CD4-positive, alpha-beta memory T cell (primary cell): ENCODE measurements around the gene WARS2. TPM values are rescaled to one million over a fixed set of nuclear protein-coding genes. Genes with fewer than 3 reads are reported as not detected.

Source experiments
- CTCF ChIA-PET: fragments of 350-600 bp; sonication (Branson Sonifier 250); formaldehyde crosslinking; loops from one replicate; lab custom pipeline; 2021; ENCODE audit warnings: inconsistent platforms; ENCODE audit not compliant: partially characterized antibody; lab: Charles Lee
- POLR2A ChIA-PET: fragments of 350-600 bp; sonication (Branson Sonifier 250); formaldehyde crosslinking; loops from one replicate; lab custom pipeline; 2021; ENCODE audit not compliant: partially characterized antibody; lab: Charles Lee
- DNase-seq, 5 donors: peaks; one replicate each; pipeline versions ENCODE4 v3.0.0 to v3.0.0-alpha.2; 2020 to 2022; ENCODE audit warnings: mixed read lengths in 1 of 5
- H3K27ac ChIP-seq: one replicate; pipeline ENCODE4 v1.7.0; 2013; ENCODE audit warnings: low read depth, low read length
- H3K27me3 ChIP-seq: 2 replicates; pipeline ENCODE4 v1.7.0; 2013; ENCODE audit warnings: mild to moderate bottlenecking, low read length, moderate library complexity; ENCODE audit not compliant: insufficient read depth
- H3K36me3 ChIP-seq: 2 replicates; pipeline ENCODE4 v1.7.0; 2013; ENCODE audit warnings: mild to moderate bottlenecking, low read length, moderate library complexity; ENCODE audit not compliant: insufficient read depth
- H3K4me1 ChIP-seq: 2 replicates; pipeline ENCODE4 v1.7.0; 2013; ENCODE audit warnings: mild to moderate bottlenecking, low read length, moderate library complexity; ENCODE audit not compliant: insufficient read depth
- H3K4me3 ChIP-seq, 2 donors: one replicate each; pipeline ENCODE4 v1.7.0; 2013; ENCODE audit warnings: low read length in 2 of 2, mild to moderate bottlenecking in 1 of 2
- H3K9me3 ChIP-seq, 2 donors: one replicate each; pipeline ENCODE4 v1.7.0; 2013; ENCODE audit warnings: low read length in 2 of 2, control low read depth in 1 of 2; ENCODE audit not compliant: control insufficient read depth in 1 of 2
- H3K27ac Mint-ChIP-seq, 7 donors: one replicate each; pipeline ENCODE4 v1.8.0; 2020 to 2021; ENCODE audit warnings: mixed read lengths in 7 of 7, mild to moderate bottlenecking in 6 of 7, inconsistent platforms in 3 of 7, moderate library complexity in 3 of 7
- H3K27me3 Mint-ChIP-seq, 2 donors: one replicate each; pipeline ENCODE4 v1.8.0; 2020 to 2021; ENCODE audit warnings: mixed read lengths in 2 of 2
- H3K36me3 Mint-ChIP-seq, 2 donors: one replicate each; pipeline ENCODE4 v1.8.0; 2020 to 2021; ENCODE audit warnings: mixed read lengths in 2 of 2, inconsistent platforms in 1 of 2, mild to moderate bottlenecking in 1 of 2
- H3K4me1 Mint-ChIP-seq, 4 donors: one replicate each; pipeline ENCODE4 v1.8.0; 2020 to 2021; ENCODE audit warnings: mixed read lengths in 4 of 4, mild to moderate bottlenecking in 1 of 4
- H3K4me3 Mint-ChIP-seq, 8 donors: one replicate each; pipeline ENCODE4 v1.8.0; 2020 to 2021; ENCODE audit warnings: mixed read lengths in 8 of 8, mild to moderate bottlenecking in 7 of 8, moderate library complexity in 6 of 8, inconsistent platforms in 3 of 8
- H3K9me3 Mint-ChIP-seq, 8 donors: one replicate each; pipeline ENCODE4 v1.8.0; 2020 to 2021; ENCODE audit warnings: mixed read lengths in 8 of 8, mild to moderate bottlenecking in 5 of 8, inconsistent platforms in 3 of 8, moderate library complexity in 1 of 8
- intact Hi-C: fragments of 100-400 bp; cut with micrococcal nuclease; formaldehyde crosslinking; loops from one replicate; pipeline ENCODE4 v1.15.1; 2023
- polyA plus RNA-seq, 2 donors: library from polyadenylated mRNA; unstranded; fragments of 300-500 nt; fragmentation: Illumina TruSeq; gene quantifications; one replicate each; pipeline ENCODE4 v1.2.3, GENCODE V29; 2021
- total RNA-seq, 2 experiments: library from RNA; stranded (reverse); gene quantifications; one replicate each; pipeline ENCODE4 v1.2.3, GENCODE V29; 2021

WARS2 gene
- total and polyA plus RNA-seq, 4 experiments from 2014 or later: 6.9 to 12.4 (median 10.4) TPM

GRCh38 chr1:119112791-119113190 is 27.7 kb downstream of the WARS2 start:
- Mint-ChIP-seq H3K9me3 (peaks cover 0 to 22% (median 10%) of the 10 kb centered on the region in 8 donors), H3K27me3 (no peaks in the 10 kb centered on the region), H3K4me3 (no peak overlapping the region), H3K36me3 (peaks cover 24 to 45% of the 10 kb centered on the region in 2 donors), H3K27ac (no peak overlapping the region), H3K4me1 (peaks cover 0 to 3% (median 1%) of the 10 kb centered on the region in 4 donors)
- intact Hi-C loops: no loop called here
- no peak overlapping the region for H3K27ac ChIP-seq
- no peak for DNase-seq
- no peaks in the 10 kb centered on the region for H3K4me1 ChIP-seq
- no peak overlapping the region for H3K4me3 ChIP-seq
- H3K36me3 ChIP-seq: no peaks in the 10 kb centered on the region
- H3K9me3 ChIP-seq: no peaks in the 10 kb centered on the region
- ChIA-PET CTCF (no interaction called here), POLR2A (no interaction called here)
- no peaks in the 10 kb centered on the region for H3K27me3 ChIP-seq

GRCh38 chr1:119112244-119112643 is 28.2 kb downstream of the WARS2 start:
- ChIA-PET POLR2A (no interaction called here), CTCF (no interaction called here)
- H3K9me3 ChIP-seq: no peaks in the 10 kb centered on the region
- intact Hi-C loops: no loop called here
- H3K36me3 ChIP-seq: no peaks in the 10 kb centered on the region
- peak overlapping the region in 1 of 7 donors; percentile 35 for H3K27ac Mint-ChIP-seq
- H3K27ac ChIP-seq: no peak overlapping the region
- peaks cover 25 to 43% of the 10 kb centered on the region in 2 donors for H3K36me3 Mint-ChIP-seq
- no peak overlapping the region for H3K4me3 ChIP-seq
- H3K27me3 ChIP-seq: no peaks in the 10 kb centered on the region
- no peaks in the 10 kb centered on the region for H3K4me1 ChIP-seq
- no peak for DNase-seq
- peaks cover 0 to 25% (median 12%) of the 10 kb centered on the region in 8 donors for H3K9me3 Mint-ChIP-seq
- H3K4me3 Mint-ChIP-seq: no peak overlapping the region
- H3K27me3 Mint-ChIP-seq: no peaks in the 10 kb centered on the region
- H3K4me1 Mint-ChIP-seq: peaks cover 0 to 3% (median 1%) of the 10 kb centered on the region in 4 donors

GRCh38 chr1:119108988-119109387 is 31.5 kb downstream of the WARS2 start:
- no peaks in the 10 kb centered on the region for H3K9me3 ChIP-seq
- Mint-ChIP-seq H3K4me1 (no peaks in the 10 kb centered on the region), H3K4me3 (no peak overlapping the region), H3K9me3 (peaks cover 0 to 48% (median 15%) of the 10 kb centered on the region in 8 donors), H3K27ac (no peak overlapping the region), H3K36me3 (peaks cover 18 to 32% of the 10 kb centered on the region in 2 donors), H3K27me3 (no peaks in the 10 kb centered on the region)
- H3K27ac ChIP-seq: no peak overlapping the region
- intact Hi-C loops: no loop called here
- DNase-seq: no peak
- H3K4me1 ChIP-seq: no peaks in the 10 kb centered on the region
- no peak overlapping the region for H3K4me3 ChIP-seq
- no peaks in the 10 kb centered on the region for H3K36me3 ChIP-seq
- no peaks in the 10 kb centered on the region for H3K27me3 ChIP-seq
- POLR2A ChIA-PET: no interaction called here
- CTCF ChIA-PET: no interaction called here

- H3K4me3 ChIP-seq: no peak overlapping the region
- no peaks in the 10 kb centered on the region for H3K4me1 ChIP-seq
- intact Hi-C loops: no loop called here
- ChIA-PET POLR2A (no interaction called here), CTCF (no interaction called here)
- H3K9me3 Mint-ChIP-seq: peaks cover 0 to 32% (median 6%) of the 10 kb centered on the region in 8 donors
- H3K27ac Mint-ChIP-seq: peak overlapping the region in 1 of 7 donors; percentile 44
- H3K4me3 Mint-ChIP-seq: no peak overlapping the region
- no peak for DNase-seq
- no peaks in the 10 kb centered on the region for H3K27me3 Mint-ChIP-seq
- H3K27ac ChIP-seq: no peak overlapping the region
- H3K4me1 Mint-ChIP-seq: peaks cover 0 to 6% (median 1%) of the 10 kb centered on the region in 4 donors
- H3K36me3 ChIP-seq: no peaks in the 10 kb centered on the region
- H3K36me3 Mint-ChIP-seq: peaks cover 11 to 21% of the 10 kb centered on the region in 2 donors
- no peaks in the 10 kb centered on the region for H3K9me3 ChIP-seq
- no peaks in the 10 kb centered on the region for H3K27me3 ChIP-seq
Measured at GRCh38 chr1:119103764-119104163, 36.7 kb downstream of the WARS2 start.

DNA sequence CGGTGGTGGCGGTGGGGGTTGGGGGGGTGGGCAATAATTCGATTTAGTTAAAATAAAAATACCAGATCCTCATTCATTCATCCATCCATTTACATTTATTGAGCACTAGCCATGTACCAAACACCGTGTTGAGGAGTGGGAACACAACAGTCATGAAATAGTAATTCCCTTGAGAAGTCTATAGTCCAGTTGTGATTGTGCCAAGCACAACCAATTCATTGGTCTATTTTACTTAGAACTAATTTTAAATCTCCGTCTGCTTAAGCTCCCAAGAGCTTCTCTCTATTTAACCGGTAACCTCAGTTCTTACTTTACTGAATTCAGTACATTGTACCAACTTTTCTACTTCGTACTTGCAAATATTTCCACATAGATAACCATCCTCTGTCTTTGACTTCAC is 38.4 kb downstream of the WARS2 start:
- Histone ChIP-seq H3K27ac (no peak overlapping the region), H3K4me1 (no peaks in the 10 kb centered on the region), H3K36me3 (no peaks in the 10 kb centered on the region), H3K27me3 (no peaks in the 10 kb centered on the region), H3K9me3 (no peaks in the 10 kb centered on the region), H3K4me3 (no peak overlapping the region)
- ChIA-PET POLR2A (no interaction called here), CTCF (no interaction called here)
- no peak overlapping the region for H3K4me3 Mint-ChIP-seq
- peaks cover 0 to 23% (median 6%) of the 10 kb centered on the region in 8 donors for H3K9me3 Mint-ChIP-seq
- H3K27ac Mint-ChIP-seq: no peak overlapping the region
- peaks cover 10 to 22% of the 10 kb centered on the region in 2 donors for H3K36me3 Mint-ChIP-seq
- no peak for DNase-seq
- intact Hi-C loops: no loop called here
- H3K4me1 Mint-ChIP-seq: peaks cover 0 to 6% (median 4%) of the 10 kb centered on the region in 4 donors
- no peaks in the 10 kb centered on the region for H3K27me3 Mint-ChIP-seq

DNA sequence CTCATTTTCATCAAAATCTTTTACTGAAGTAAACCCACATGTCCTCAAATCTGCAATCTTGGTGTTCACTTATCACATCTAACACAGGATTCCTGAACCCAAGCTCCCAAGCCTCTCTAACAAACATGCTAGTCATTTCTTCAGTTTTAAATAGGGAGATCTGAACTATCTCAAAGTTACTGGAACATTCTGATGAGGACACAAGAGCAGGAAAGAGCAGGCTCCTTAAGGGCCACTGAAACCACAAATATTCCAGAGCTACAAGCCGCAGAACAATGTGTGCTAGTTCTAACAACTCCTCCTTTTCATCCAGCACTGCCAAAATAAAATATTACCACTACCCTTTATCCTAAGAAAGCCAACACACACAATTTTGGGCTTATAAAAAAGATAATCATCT is 38.9 kb downstream of the WARS2 start:
- Mint-ChIP-seq H3K27ac (peak overlapping the region in 1 of 7 donors; percentile 6), H3K9me3 (peaks cover 0 to 18% (median 6%) of the 10 kb centered on the region in 8 donors), H3K4me3 (no peak overlapping the region), H3K36me3 (peaks cover 10 to 22% of the 10 kb centered on the region in 2 donors), H3K27me3 (no peaks in the 10 kb centered on the region), H3K4me1 (peaks cover 0 to 6% (median 4%) of the 10 kb centered on the region in 4 donors)
- intact Hi-C loops: no loop called here
- no peaks in the 10 kb centered on the region for H3K4me1 ChIP-seq
- CTCF ChIA-PET: no interaction called here
- no peaks in the 10 kb centered on the region for H3K36me3 ChIP-seq
- H3K27me3 ChIP-seq: no peaks in the 10 kb centered on the region
- H3K27ac ChIP-seq: no peak overlapping the region
- no peak for DNase-seq
- H3K4me3 ChIP-seq: no peak overlapping the region
- POLR2A ChIA-PET: no interaction called here
- H3K9me3 ChIP-seq: no peaks in the 10 kb centered on the region

DNA sequence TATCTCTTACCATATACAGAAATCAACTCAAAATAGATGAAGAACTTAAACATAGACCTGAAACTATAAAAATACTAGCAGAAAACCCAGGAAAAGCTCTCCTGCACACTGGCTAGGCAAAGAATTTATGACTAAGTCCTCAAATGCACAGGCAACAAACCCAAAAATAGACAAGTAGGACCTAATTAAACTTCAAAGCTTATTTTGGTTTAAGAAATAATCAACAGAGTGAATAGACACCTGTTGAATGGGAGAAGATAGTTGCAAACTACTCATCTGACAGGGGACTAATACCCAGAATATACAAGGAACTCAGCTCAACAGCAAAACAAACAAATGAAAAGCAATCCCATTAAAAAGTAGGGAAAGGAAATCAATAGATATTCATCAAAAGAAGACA is 40.7 kb downstream of the WARS2 start:
- DNase-seq: no peak
- Histone ChIP-seq H3K27me3 (no peaks in the 10 kb centered on the region), H3K4me3 (no peak overlapping the region), H3K27ac (no peak overlapping the region), H3K4me1 (no peaks in the 10 kb centered on the region), H3K9me3 (no peaks in the 10 kb centered on the region), H3K36me3 (no peaks in the 10 kb centered on the region)
- H3K36me3 Mint-ChIP-seq: peaks cover 8 to 19% of the 10 kb centered on the region in 2 donors
- no peaks in the 10 kb centered on the region for H3K27me3 Mint-ChIP-seq
- POLR2A ChIA-PET: no interaction called here
- peaks cover 0 to 8% (median 3%) of the 10 kb centered on the region in 8 donors for H3K9me3 Mint-ChIP-seq
- peaks cover 0 to 6% (median 4%) of the 10 kb centered on the region in 4 donors for H3K4me1 Mint-ChIP-seq
- no peak overlapping the region for H3K27ac Mint-ChIP-seq
- CTCF ChIA-PET: no interaction called here
- no peak overlapping the region for H3K4me3 Mint-ChIP-seq
- intact Hi-C loops: no loop called here
